GM12891 (cell line): ENCODE results near the gene HOOK2.
A peak's percentile ranks its signal among the peaks of the same experiment; 100 is the strongest.

Source experiments
- PAX5 ChIP-seq: IDR thresholded peaks from 2 replicates; pipeline ENCODE4 v1.6.1; 2011; ENCODE audit warnings: low read length, moderate library complexity, mild to moderate bottlenecking; ENCODE audit not compliant: insufficient read depth, severe bottlenecking
- POLR2A ChIP-seq: IDR thresholded peaks from 2 replicates; pipeline ENCODE4 v1.6.1; 2011; ENCODE audit warnings: low read depth, low read length, control low read depth
- POLR2AphosphoS5 ChIP-seq: IDR thresholded peaks from 2 replicates; pipeline ENCODE4 v1.6.1; 2011; ENCODE audit warnings: low read depth, low read length, control low read depth
- POU2F2 ChIP-seq: IDR thresholded peaks from 2 replicates; pipeline ENCODE4 v1.6.1; 2011; ENCODE audit warnings: low read depth, mild to moderate bottlenecking, control low read depth, low read length, moderate library complexity
- SPI1 ChIP-seq: IDR thresholded peaks from 2 replicates; pipeline ENCODE4 v1.6.1; 2011; ENCODE audit warnings: low read depth, low read length, control low read depth
- TAF1 ChIP-seq: IDR thresholded peaks from 2 replicates; pipeline ENCODE4 v1.6.1; 2011; ENCODE audit warnings: low read depth, low read length, control low read depth

DNA sequence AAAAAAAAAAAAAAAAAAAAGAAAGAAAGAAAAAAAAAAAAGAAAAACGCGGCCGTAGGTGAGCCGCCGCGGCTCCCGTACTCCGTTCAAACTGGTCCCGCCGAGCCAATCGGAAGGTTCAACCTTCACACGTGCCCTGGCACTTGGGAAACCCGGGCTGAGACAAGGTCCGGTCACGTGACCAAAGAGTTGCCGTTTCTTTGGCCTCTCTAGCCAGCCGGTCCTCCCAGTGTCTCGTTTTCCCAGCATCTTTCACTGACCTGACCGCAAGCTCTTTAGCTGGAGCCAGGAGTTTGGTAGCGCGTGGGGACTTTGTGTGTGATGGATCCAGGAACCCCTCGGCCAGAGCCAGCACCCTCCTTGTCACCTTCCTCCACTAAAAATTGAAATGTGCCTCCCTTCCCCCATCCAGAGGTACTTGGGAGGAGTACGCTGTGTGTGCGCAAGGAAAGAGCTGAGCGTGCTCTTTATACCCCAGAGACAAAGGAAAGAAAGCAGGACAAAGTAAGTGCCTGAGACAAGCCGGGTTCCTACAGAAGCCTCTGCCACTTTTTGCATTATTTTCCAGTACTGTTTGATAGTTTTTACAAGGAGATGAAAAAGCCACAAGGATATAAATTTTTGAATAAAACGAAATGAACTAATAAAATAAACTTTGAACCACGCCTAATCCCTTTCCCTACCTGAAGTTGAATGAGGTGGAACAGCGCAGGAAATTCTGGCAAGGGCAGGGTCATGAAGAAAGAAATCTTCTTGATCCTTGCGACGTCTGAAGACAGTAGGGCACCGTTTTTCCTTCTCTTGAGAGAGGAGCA lies 52.6 kb downstream of the HOOK2 start:
- TF ChIP-seq POLR2AphosphoS5 (peak; percentile 76), POU2F2 (0 out of 2 replicates have a peak, but pooled peaks have one; percentile 65), POLR2A (peak; percentile 40; the same call in 1 of the 2 replicates), TAF1 (0 out of 2 replicates have a peak, but pooled peaks have one; percentile 16), SPI1 (no peak), PAX5 (no peak)
